SK-N-MC (cell line): Measurements from ENCODE around the gene TRMU.

Experiments used
- EZH2 ChIP-seq: fragments of 200-600 bp; sonication (generic); IDR thresholded peaks from one replicate; pipeline ENCODE4 v1.6.1; 2017; ENCODE audit warnings: antibody characterized with exemption
- FOXP2 ChIP-seq: optimal IDR thresholded peaks from 2 replicates; pipeline ENCODE3; 2011; ENCODE audit warnings: mild to moderate bottlenecking, moderate library complexity; ENCODE audit not compliant: insufficient read depth; ENCODE audit errors: extremely low read length, control extremely low read depth
- POLR2AphosphoS5 ChIP-seq: IDR thresholded peaks from 2 replicates; pipeline ENCODE4 v1.6.1; 2012; ENCODE audit warnings: mild to moderate bottlenecking, low read depth, low read length, borderline replicate concordance

- TF ChIP-seq EZH2 (no peak), POLR2AphosphoS5 (no peak), FOXP2 (no peak)
Observed at GRCh38 chr22:46402505-46402904, 67.0 kb downstream of the TRMU start.
